HG03135 (cell line): ENCODE results near the gene RENBP.
A peak's percentile ranks its signal among the peaks of the same experiment; 100 is the strongest.

Experiments
- ATAC-seq: cut with Tn5 transposase; IDR thresholded peaks from one replicate; pipeline ENCODE4 v1.9.1; 2021; ENCODE audit warnings: mild to moderate bottlenecking, moderate library complexity; ENCODE audit not compliant: unreplicated experiment

The RENBP gene

GRCh38 chrX:153903238-153903980, 41.0 kb downstream of the RENBP start:
- no peak for ATAC-seq

GRCh38 chrX:153902385-153902784, 42.1 kb downstream of the RENBP start:
- ATAC-seq: no peak

DNA sequence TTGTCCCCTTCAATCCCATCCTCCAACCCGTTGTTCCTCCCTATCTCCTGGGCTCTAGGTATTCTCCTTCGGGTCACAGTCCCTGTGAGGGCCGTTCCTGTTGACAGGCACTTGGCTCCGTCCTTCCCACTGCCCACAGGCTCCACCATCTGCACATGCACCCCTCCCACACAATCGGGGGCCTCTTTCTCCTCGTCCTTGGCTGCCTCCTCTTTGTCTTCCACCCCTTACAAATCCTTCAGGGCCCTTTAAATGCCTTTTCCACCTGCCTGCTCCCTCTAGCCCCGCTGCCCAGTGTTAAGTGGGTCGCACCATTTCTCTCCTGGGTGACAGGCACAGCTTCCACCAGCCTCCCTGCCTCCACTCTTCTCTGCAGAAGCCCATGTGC, 42.7 kb downstream of the RENBP start:
- no peak for ATAC-seq

- ATAC-seq: peak; percentile 69
Measured at GRCh38 chrX:153900831-153901752, 43.4 kb downstream of the RENBP start.

GRCh38 chrX:153897899-153898298, 46.5 kb downstream of the RENBP start:
- no peak for ATAC-seq

- ATAC-seq: no peak
Measured at GRCh38 chrX:153889123-153889522, 55.3 kb downstream of the RENBP start.

- no peak for ATAC-seq
Measured at GRCh38 chrX:153888344-153888743, 56.1 kb downstream of the RENBP start.

DNA sequence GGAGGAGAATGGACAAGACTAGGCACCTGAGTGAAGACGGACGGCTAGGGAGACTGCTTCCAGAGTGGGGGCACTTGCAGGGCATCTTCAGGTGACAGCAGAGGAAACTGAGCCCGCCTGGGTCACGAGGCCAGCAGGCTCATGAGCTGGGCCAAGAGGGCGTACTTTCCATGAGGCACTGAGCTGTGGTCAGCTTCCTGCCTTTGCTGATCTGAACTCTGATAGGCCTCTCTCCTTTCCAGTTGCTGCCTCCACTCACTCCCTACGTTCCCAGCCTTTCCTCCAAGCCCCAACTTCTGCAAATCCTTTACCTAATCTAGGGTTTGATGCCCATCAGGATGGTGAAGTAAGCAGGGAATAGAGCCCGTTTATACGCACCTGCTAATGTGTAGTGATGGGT, 57.1 kb downstream of the RENBP start:
- ATAC-seq: no peak

GRCh38 chrX:153886915-153887314, 57.5 kb downstream of the RENBP start:
- ATAC-seq: no peak

DNA sequence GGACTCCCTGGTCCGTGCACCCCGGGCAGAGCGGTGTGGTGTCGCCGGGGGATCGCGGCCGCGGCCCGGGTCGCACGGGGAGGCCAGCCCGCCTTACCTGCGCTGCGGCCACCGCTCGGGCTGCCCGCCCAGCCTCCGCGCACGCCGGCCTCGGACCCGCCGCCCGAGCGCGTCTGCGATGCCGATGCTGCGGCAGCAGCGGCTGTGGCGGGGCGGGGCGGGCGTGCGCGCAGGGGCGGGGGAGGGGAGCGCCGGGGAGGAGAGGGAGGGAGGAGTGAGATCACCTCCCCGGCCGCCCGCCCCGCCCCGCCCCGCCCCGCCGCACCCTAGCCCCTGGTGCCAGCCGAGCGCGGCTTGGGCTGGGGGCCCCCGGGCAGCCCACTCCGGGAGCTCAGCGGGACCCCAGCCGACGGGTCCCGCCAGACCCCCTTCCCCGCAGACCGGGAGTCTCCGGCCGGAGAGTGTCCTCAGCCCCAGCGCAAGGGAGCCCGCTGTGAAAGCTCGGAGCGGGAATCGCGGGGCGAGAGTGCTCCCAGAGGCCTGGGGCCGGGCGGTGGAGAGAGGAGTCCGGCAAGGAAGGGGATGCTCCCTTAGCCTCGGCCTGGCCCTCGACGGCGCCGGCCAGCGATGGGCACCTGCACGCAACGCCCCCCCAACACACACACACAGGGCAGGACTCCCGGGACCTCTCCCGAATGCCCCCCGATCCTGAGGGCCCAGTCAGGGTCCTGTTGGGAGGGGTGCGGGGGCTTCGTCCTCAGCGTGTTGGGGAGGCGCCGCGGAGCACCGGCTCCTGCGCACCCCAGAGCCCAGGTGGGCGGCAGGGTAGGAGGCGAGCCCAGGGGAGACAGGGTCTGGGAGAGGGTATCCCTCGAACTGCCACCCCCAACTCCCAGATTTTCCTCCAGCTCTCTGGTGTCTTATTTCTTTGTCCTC, 58.2 kb downstream of the RENBP start, which contains the start of gene L1CAM:
Gene L1CAM (minus strand): TSS at position 206 of the 936 bp plus-strand sequence. CDS start 10,337 bp downstream, outside the sequence.
- ATAC-seq: no peak
